HG02938 (cell line): ENCODE data around the gene FRMD5.

Source experiments
- ATAC-seq: cut with Tn5 transposase; IDR thresholded peaks from one replicate; pipeline ENCODE4 v1.9.1; 2021; ENCODE audit warnings: mild to moderate bottlenecking, moderate library complexity; ENCODE audit not compliant: unreplicated experiment

Gene FRMD5

GRCh38 chr15:43901495-43901894 is 293.6 kb downstream of the FRMD5 start:
- ATAC-seq, result no peak

GRCh38 chr15:43900996-43901395 is 294.1 kb downstream of the FRMD5 start:
- ATAC-seq, result no peak

DNA sequence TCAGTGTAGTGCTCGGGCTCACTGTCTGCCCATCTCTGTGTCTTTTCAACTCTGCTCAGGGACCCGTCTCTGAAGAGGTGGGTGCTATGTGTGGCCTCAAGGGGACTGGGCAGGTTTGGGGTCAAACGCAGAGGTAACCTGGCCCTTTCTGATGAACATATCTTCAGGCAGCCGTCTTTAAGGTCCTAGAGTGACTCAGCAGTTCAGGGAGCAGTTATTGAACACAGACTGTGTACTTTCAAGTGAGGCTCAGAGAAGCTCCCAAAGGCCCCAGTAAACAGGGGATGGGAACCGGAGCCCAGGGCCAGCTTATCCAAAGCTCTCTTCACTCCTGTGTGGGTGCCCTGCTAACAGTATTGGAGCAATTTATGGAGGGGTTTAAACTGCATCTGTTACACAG is 295.1 kb downstream of the FRMD5 start:
- no peak for ATAC-seq

GRCh38 chr15:43898891-43899290 is 296.2 kb downstream of the FRMD5 start:
- ATAC-seq, result no peak

DNA sequence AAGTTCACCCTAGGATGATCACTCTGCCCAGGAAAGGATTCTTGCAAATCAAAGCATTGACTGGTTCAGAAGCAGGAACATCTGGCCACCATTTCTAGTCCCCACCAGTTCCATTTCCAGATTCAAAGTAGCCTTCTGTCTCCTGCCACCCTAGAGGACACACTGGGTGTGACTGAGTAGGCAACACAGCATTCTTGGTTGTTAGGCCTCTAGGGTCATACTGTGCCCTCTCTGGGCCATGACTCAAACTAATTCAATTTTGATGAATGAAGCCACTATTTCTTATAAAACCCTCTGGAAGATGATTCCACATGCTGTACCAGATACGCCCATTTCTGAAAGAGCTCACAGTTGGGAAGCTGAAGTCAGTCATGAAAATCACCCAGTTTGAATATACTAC is 298.5 kb downstream of the FRMD5 start:
- ATAC-seq, result no peak

- no peak for ATAC-seq
Measured at GRCh38 chr15:43895586-43895985, 299.5 kb downstream of the FRMD5 start.

DNA sequence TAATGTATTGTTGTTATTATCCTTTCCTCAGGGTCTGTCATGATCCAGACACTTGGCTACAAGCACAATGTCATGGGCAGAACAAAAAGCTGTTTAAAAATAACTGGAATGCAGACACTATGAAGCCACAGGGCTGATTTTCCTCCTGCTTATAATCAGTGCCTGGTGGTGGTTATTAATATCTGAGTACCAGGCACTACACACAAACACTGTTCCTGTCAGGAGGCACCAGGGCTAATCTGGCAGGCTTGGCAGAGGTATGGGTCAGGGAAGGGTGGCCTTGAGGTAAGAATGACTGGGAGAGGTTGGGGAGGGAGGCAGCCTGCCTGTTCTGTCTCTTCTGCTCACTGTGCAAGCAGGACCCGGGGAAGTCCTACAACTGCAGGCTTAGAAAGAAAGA is 301.1 kb downstream of the FRMD5 start:
- ATAC-seq, result no peak

- no peak for ATAC-seq
Measured at GRCh38 chr15:43889042-43889441, 306.0 kb downstream of the FRMD5 start.

- no peak for ATAC-seq
Measured at GRCh38 chr15:43887901-43888300, 307.2 kb downstream of the FRMD5 start.

- no peak for ATAC-seq
Measured at GRCh38 chr15:43886558-43886957, 308.5 kb downstream of the FRMD5 start.

- no peak for ATAC-seq
Measured at GRCh38 chr15:43883571-43883970, 311.5 kb downstream of the FRMD5 start.

- ATAC-seq, result no peak
Measured at GRCh38 chr15:43881944-43882343, 313.1 kb downstream of the FRMD5 start.

DNA sequence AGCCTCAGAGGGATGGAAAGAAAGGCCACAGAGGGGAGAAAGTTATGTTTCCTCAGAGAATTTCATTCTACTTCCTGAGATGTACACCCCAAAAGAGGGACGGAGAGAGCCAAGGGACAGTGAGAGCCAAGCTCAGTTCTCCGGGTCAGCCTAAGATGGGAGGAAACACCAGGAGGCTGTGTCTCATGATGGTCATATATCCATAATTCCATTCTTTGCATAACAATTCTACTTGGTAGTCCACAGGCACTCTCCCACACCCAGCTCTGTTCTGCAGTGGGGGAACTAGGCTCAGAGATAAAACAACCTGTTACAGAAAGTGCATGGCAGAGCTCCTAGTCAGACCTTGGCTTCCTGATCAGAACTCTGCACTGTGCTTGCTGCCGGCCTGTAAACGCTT is 313.8 kb downstream of the FRMD5 start:
- ATAC-seq, result no peak

GRCh38 chr15:43880406-43881194 is 314.5 kb downstream of the FRMD5 start:
- no peak for ATAC-seq

GRCh38 chr15:43879386-43880355 is 315.4 kb downstream of the FRMD5 start:
- no peak for ATAC-seq

DNA sequence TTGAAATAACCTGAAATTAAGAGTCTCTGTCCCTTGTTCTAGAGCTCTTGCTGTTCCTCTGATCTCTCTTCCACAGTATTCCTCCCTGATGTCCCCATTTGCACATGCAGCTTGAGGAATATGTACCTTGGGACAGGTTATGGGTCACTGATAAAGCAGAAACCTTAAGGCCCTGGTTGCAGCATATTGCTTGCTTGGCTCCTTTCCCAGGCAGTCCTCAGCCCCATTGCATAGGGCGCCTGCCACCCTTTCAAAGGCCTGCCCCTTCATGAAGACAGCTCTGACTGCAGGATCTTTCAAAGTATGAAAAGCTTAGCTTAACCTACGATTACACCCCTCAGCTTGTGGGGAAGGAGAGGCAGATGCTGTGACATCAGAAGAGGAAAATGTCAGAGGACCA is 316.6 kb downstream of the FRMD5 start:
- no peak for ATAC-seq

- no peak for ATAC-seq
Measured at GRCh38 chr15:43877371-43877770, 317.7 kb downstream of the FRMD5 start.

DNA sequence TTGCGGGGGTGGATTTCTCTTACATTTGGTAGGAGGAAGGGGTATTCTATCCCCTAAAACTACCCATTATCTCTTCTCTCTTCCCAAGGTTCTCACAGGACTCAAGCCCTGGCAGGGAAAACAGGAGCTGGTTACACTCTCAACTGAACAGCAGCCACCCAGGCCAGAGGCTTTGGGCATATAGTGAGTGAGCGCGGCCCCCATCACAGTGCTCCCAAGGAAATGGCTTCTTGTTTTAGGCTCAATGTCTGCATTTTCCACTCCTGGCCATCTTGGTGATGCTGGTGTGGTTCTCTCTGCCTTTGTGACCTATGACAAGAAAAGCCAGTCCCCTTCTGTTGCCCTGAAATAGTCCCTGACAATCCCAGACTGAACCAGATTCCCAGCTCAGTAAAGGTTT is 318.2 kb downstream of the FRMD5 start:
- no peak for ATAC-seq

GRCh38 chr15:43873651-43874050 is 321.4 kb downstream of the FRMD5 start:
- no peak for ATAC-seq

DNA sequence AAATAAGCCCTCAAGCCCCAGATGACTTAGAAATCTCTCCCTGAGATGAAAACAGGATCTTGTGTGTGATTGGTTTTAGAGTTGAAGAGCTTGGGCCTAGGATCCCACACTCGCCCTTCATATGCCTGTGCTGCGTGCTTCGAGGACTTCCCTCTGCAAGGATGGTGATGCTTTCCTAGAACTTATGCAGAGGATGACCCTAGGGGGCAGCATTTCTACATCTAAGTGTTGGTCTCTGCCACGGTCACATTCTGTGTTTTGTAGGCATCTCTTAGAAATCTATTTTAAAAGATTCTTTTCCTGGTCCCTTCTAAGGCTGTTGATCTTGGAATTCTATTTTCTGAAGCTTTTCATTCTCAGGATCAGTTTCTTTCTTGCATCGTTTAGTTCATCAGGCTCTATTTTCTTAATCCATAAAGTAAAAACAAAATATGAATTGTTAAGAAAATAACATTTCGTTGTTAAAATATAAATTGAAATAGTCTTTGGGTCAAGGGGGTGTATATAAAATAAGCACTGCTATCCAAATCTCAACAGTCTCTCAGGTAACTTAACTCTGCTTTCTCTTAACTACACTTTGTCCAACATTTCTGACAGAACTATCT is 322.6 kb downstream of the FRMD5 start:
- no peak for ATAC-seq

DNA sequence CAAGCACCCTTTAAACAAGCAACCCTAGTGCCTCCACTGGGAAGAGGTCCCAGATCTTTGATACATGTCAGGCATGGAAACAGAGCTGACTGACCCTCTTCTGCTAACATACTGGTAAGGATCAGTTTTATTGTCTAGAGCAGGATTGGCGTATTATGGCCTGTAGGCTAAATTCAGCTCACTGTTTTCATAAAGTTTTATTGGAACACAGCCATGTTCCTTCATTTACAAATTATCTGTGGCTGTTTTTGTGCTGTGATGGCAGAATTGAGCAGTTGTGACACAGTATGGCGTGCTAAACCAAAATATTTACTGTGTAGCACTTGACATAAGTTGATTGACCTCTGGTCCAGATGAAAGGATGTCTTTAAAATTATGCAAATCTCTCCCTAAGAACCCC is 323.2 kb downstream of the FRMD5 start:
- no peak for ATAC-seq

- no peak for ATAC-seq
Measured at GRCh38 chr15:43868406-43868805, 326.7 kb downstream of the FRMD5 start.
